HG02884 (cell line): Measurements from ENCODE around the gene ABO.
"Not testable (repeated sequence)": the region's sequence is repeated elsewhere in the genome, so short reads cannot be mapped to it uniquely, and the experiment has no call there.

ENCODE experiments used
- ATAC-seq: cut with Tn5 transposase; IDR thresholded peaks from one replicate; pipeline ENCODE4 v1.9.1; 2021; ENCODE audit warnings: mild to moderate bottlenecking, moderate library complexity; ENCODE audit not compliant: unreplicated experiment

Gene ABO

GRCh38 chr9:133275105-133276000, at the start of gene ABO:
Gene ABO (minus strand): TSS chr9:133275201.
- ATAC-seq = no peak

- no peak for ATAC-seq
Observed at GRCh38 chr9:133323991-133324703, 49.1 kb upstream of the ABO start.

- no peak for ATAC-seq
Observed at GRCh38 chr9:133323211-133323610, 48.2 kb upstream of the ABO start.

GRCh38 chr9:133322701-133323100, 47.7 kb upstream of the ABO start:
- ATAC-seq = no peak

GRCh38 chr9:133321411-133321935, 46.5 kb upstream of the ABO start:
- no peak for ATAC-seq

- no peak for ATAC-seq
Observed at GRCh38 chr9:133320421-133320881, 45.5 kb upstream of the ABO start.

- not testable (repeated sequence) for ATAC-seq
Observed at GRCh38 chr9:133317551-133317950, 42.5 kb upstream of the ABO start.

- no peak for ATAC-seq
Observed at GRCh38 chr9:133315997-133316396, 41.0 kb upstream of the ABO start.

- ATAC-seq = no peak
Observed at GRCh38 chr9:133309608-133310007, 34.6 kb upstream of the ABO start.

- ATAC-seq = no peak
Observed at GRCh38 chr9:133307301-133307700, 32.3 kb upstream of the ABO start.

- ATAC-seq = no peak
Observed at GRCh38 chr9:133306242-133307204, 31.5 kb upstream of the ABO start.

- ATAC-seq = no peak
Observed at GRCh38 chr9:133305731-133306130, 30.7 kb upstream of the ABO start.

GRCh38 chr9:133304477-133305377, 29.7 kb upstream of the ABO start:
- ATAC-seq = no peak

GRCh38 chr9:133304158-133304470, 29.1 kb upstream of the ABO start:
- ATAC-seq = no peak

GRCh38 chr9:133303266-133304157, 28.5 kb upstream of the ABO start:
- no peak for ATAC-seq

- ATAC-seq = no peak
Observed at GRCh38 chr9:133301253-133302230, 26.5 kb upstream of the ABO start.

- not testable (repeated sequence) for ATAC-seq
Observed at GRCh38 chr9:133299996-133300395, 25.0 kb upstream of the ABO start.

- no peak for ATAC-seq
Observed at GRCh38 chr9:133294257-133294656, 19.3 kb upstream of the ABO start.
